GM21526 (cell line): ENCODE data around the gene ZFYVE9.

ENCODE experiments used
- ATAC-seq: cut with Tn5 transposase; IDR thresholded peaks from one replicate; pipeline ENCODE4 v1.9.1; 2021; ENCODE audit warnings: moderate library complexity; ENCODE audit not compliant: unreplicated experiment, low FRiP score

Gene ZFYVE9

GRCh38 chr1:52332411-52332810 lies 190.5 kb downstream of the ZFYVE9 start:
- ATAC-seq, result no peak

GRCh38 chr1:52334906-52335528 lies 193.1 kb downstream of the ZFYVE9 start:
- ATAC-seq, result no peak

- ATAC-seq, result no peak
Measured at GRCh38 chr1:52337439-52337838, 195.6 kb downstream of the ZFYVE9 start.

GRCh38 chr1:52341655-52342260 lies 199.9 kb downstream of the ZFYVE9 start:
- no peak for ATAC-seq

GRCh38 chr1:52343979-52344378 lies 202.1 kb downstream of the ZFYVE9 start:
- no peak for ATAC-seq

- no peak for ATAC-seq
Measured at GRCh38 chr1:52345252-52345651, 203.4 kb downstream of the ZFYVE9 start.

- no peak for ATAC-seq
Measured at GRCh38 chr1:52346653-52347052, 204.8 kb downstream of the ZFYVE9 start.

- ATAC-seq, result no peak
Measured at GRCh38 chr1:52348704-52349300, 206.9 kb downstream of the ZFYVE9 start.

- no peak for ATAC-seq
Measured at GRCh38 chr1:52352690-52353089, 210.8 kb downstream of the ZFYVE9 start.

- ATAC-seq, result no peak
Measured at GRCh38 chr1:52355436-52355835, 213.5 kb downstream of the ZFYVE9 start.

GRCh38 chr1:52355847-52356505 lies 214.1 kb downstream of the ZFYVE9 start:
- ATAC-seq, result no peak

GRCh38 chr1:52356818-52357355 lies 215.0 kb downstream of the ZFYVE9 start:
- ATAC-seq, result no peak

- ATAC-seq, result no peak
Measured at GRCh38 chr1:52357397-52357796, 215.5 kb downstream of the ZFYVE9 start.

GRCh38 chr1:52358851-52359497 lies 217.1 kb downstream of the ZFYVE9 start:
- no peak for ATAC-seq

- no peak for ATAC-seq
Measured at GRCh38 chr1:52359676-52360594, 218.0 kb downstream of the ZFYVE9 start.

- ATAC-seq, result no peak
Measured at GRCh38 chr1:52360595-52360968, 218.7 kb downstream of the ZFYVE9 start.

- no peak for ATAC-seq
Measured at GRCh38 chr1:52364235-52364839, 222.4 kb downstream of the ZFYVE9 start.

GRCh38 chr1:52365071-52365745 lies 223.3 kb downstream of the ZFYVE9 start:
- no peak for ATAC-seq
